Endodermal cell (in vitro differentiated cells): Measurements from ENCODE around the gene MAP1LC3B. TPM values are rescaled to one million over a fixed set of nuclear protein-coding genes. Genes with fewer than 3 reads are reported as not detected.

Source experiments
- DNase-seq: peaks from one replicate; pipeline ENCODE4 v3.0.0-alpha.2; 2017
- H3K27ac ChIP-seq: 2 replicates; pipeline ENCODE4 v1.5.1; 2013; ENCODE audit warnings: mild to moderate bottlenecking, low read depth, low read length, moderate library complexity
- H3K27me3 ChIP-seq: 2 replicates; pipeline ENCODE4 v1.6.1; 2013; ENCODE audit warnings: mild to moderate bottlenecking, low read length, moderate library complexity; ENCODE audit not compliant: insufficient read depth, control insufficient read depth, poor library complexity, severe bottlenecking
- H3K36me3 ChIP-seq: 2 replicates; pipeline ENCODE4 v1.7.0; 2013; ENCODE audit warnings: mild to moderate bottlenecking, low read length, moderate library complexity; ENCODE audit not compliant: control insufficient read depth, insufficient read depth
- H3K4me1 ChIP-seq: one replicate; pipeline ENCODE4 v1.7.0; 2013; ENCODE audit warnings: low read length; ENCODE audit not compliant: control insufficient read depth, insufficient read depth
- H3K4me3 ChIP-seq: 2 replicates; pipeline ENCODE4 v1.5.1; 2013; ENCODE audit warnings: mild to moderate bottlenecking, low read length, moderate library complexity
- H3K9ac ChIP-seq: 2 replicates; pipeline ENCODE4 v1.6.1; 2013; ENCODE audit warnings: mild to moderate bottlenecking, low read length, moderate library complexity; ENCODE audit not compliant: poor library complexity, severe bottlenecking; ENCODE audit errors: extremely low read depth
- H3K9me3 ChIP-seq: 2 replicates; pipeline ENCODE4 v1.6.1; 2013; ENCODE audit warnings: mild to moderate bottlenecking, low read length, moderate library complexity; ENCODE audit not compliant: control insufficient read depth
- H3K27ac Mint-ChIP-seq: 2 replicates; pipeline ENCODE4 v1.8.0; 2020; ENCODE audit warnings: mixed read lengths
- H3K27me3 Mint-ChIP-seq: 2 replicates; pipeline ENCODE4 v1.8.0; 2021; ENCODE audit warnings: mild to moderate bottlenecking, mixed read lengths; ENCODE audit not compliant: insufficient read depth
- H3K36me3 Mint-ChIP-seq: 2 replicates; pipeline ENCODE4 v1.8.0; 2020; ENCODE audit warnings: low read depth, mixed read lengths
- H3K4me1 Mint-ChIP-seq: 2 replicates; pipeline ENCODE4 v1.8.0; 2020; ENCODE audit warnings: mixed read lengths
- H3K4me3 Mint-ChIP-seq: 2 replicates; pipeline ENCODE4 v1.8.0; 2020; ENCODE audit warnings: mild to moderate bottlenecking, moderate library complexity, mixed read lengths
- H3K9me3 Mint-ChIP-seq: 2 replicates; pipeline ENCODE4 v1.8.0; 2020; ENCODE audit warnings: mild to moderate bottlenecking, mixed read lengths
- CTCF ChIP-seq: fragments of 200-600 bp; sonication (generic); conservative IDR thresholded peaks from 2 replicates; pipeline ENCODE4 v1.5.0; 2021; ENCODE audit warnings: antibody characterized with exemption, mild to moderate bottlenecking
- WGBS, 2 experiments: methylation state at CpG; one replicate each; pipeline versions ENCODE4 v1.1.5 to v1.1.7; 2013; ENCODE audit warnings: missing lambda C conversion rate in 2 of 2, mixed read lengths in 1 of 2; ENCODE audit not compliant: insufficient coverage in 1 of 2, insufficient read length in 1 of 2; 5-methylcytosine and 5-hydroxymethylcytosine counted together
- total RNA-seq, 2 donors: library from RNA; stranded (reverse); fragmentation: NEBNext Ultra II Directional in 1 of 2; extraction: Animal tissue kit (Norgen Biotek cat#: 25700) in 1 of 2; gene quantifications; 2 replicates in 1 of 2; 3 replicates in 1 of 2; pipeline ENCODE4 v1.2.1, GENCODE V29; 2021

MAP1LC3B gene
- total RNA-seq, 2 donors from 2014 or later: 56.4 to 62.4 TPM

GRCh38 chr16:87393680-87394055 is 1.5 kb downstream of the MAP1LC3B start:
- no peaks in the 10 kb centered on the region for H3K27me3 Mint-ChIP-seq
- no peak for TF ChIP-seq CTCF
- H3K27ac Mint-ChIP-seq: peak overlapping the region; percentile 90
- Histone ChIP-seq H3K36me3 (peaks cover 21% of the 10 kb centered on the region), H3K27ac (no peak overlapping the region), H3K4me3 (peak overlapping the region; percentile 96), H3K9me3 (no peaks in the 10 kb centered on the region), H3K27me3 (no peaks in the 10 kb centered on the region), H3K4me1 (no peaks in the 10 kb centered on the region), H3K9ac (peak overlapping the region; percentile 80)
- H3K4me3 Mint-ChIP-seq: peak overlapping the region; percentile 77
- no peaks in the 10 kb centered on the region for H3K9me3 Mint-ChIP-seq
- peaks cover 17% of the 10 kb centered on the region for H3K4me1 Mint-ChIP-seq
- peaks cover 18% of the 10 kb centered on the region for H3K36me3 Mint-ChIP-seq
- DNase-seq: peak; percentile 37
- WGBS, 2 experiments: 84% methylated on average over 6 of the region's 6 CpGs; no CpG with 5 or more reads in 1 of the 2 experiments

- Mint-ChIP-seq H3K27me3 (no peaks in the 10 kb centered on the region), H3K9me3 (no peaks in the 10 kb centered on the region), H3K4me1 (peaks cover 16% of the 10 kb centered on the region), H3K4me3 (no peak overlapping the region), H3K27ac (no peak overlapping the region), H3K36me3 (peaks cover 30% of the 10 kb centered on the region)
- 92 to 98% methylated on average over 6 to 7 of the region's 7 CpGs for WGBS, 2 experiments
- no peaks in the 10 kb centered on the region for H3K27me3 ChIP-seq
- H3K9me3 ChIP-seq: no peaks in the 10 kb centered on the region
- TF ChIP-seq CTCF: no peak
- no peaks in the 10 kb centered on the region for H3K4me1 ChIP-seq
- no peak overlapping the region for H3K9ac ChIP-seq
- DNase-seq: no peak
- H3K36me3 ChIP-seq: peaks cover 31% of the 10 kb centered on the region
- H3K27ac ChIP-seq: no peak overlapping the region
- H3K4me3 ChIP-seq: no peak overlapping the region
Observed at GRCh38 chr16:87395181-87395842, 3.2 kb downstream of the MAP1LC3B start.

- Histone ChIP-seq H3K9ac (no peak overlapping the region), H3K4me1 (no peaks in the 10 kb centered on the region), H3K36me3 (peaks cover 75% of the 10 kb centered on the region), H3K4me3 (no peak overlapping the region), H3K9me3 (no peaks in the 10 kb centered on the region), H3K27me3 (no peaks in the 10 kb centered on the region), H3K27ac (no peak overlapping the region)
- no peak overlapping the region for H3K27ac Mint-ChIP-seq
- peaks cover 8% of the 10 kb centered on the region for H3K4me1 Mint-ChIP-seq
- no peaks in the 10 kb centered on the region for H3K9me3 Mint-ChIP-seq
- 90 to 94% methylated on average over 13 to 18 of the region's 19 CpGs for WGBS, 2 experiments
- H3K27me3 Mint-ChIP-seq: no peaks in the 10 kb centered on the region
- peaks cover 60% of the 10 kb centered on the region for H3K36me3 Mint-ChIP-seq
- TF ChIP-seq CTCF: no peak
- peak; percentile 39 for DNase-seq
- no peak overlapping the region for H3K4me3 Mint-ChIP-seq
Observed at GRCh38 chr16:87404764-87405625, 12.9 kb downstream of the MAP1LC3B start.
